Activated naive CD4-positive, alpha-beta T cell treated with anti-CD3 and anti-CD28 coated beads, Interleukin-2, amount 50 U/mL, for 24 hours (primary cell): ENCODE data around the gene PKD1.

Experiments used
- H3K27ac Mint-ChIP-seq: one replicate; pipeline ENCODE4 v1.8.0; 2021; ENCODE audit warnings: mild to moderate bottlenecking, mixed read lengths
- H3K27me3 Mint-ChIP-seq: one replicate; pipeline ENCODE4 v1.8.0; 2021; ENCODE audit warnings: mixed read lengths
- H3K36me3 Mint-ChIP-seq: one replicate; pipeline ENCODE4 v1.8.0; 2021; ENCODE audit warnings: mixed read lengths
- H3K4me1 Mint-ChIP-seq: one replicate; pipeline ENCODE4 v1.8.0; 2021; ENCODE audit warnings: mixed read lengths
- H3K4me3 Mint-ChIP-seq: one replicate; pipeline ENCODE4 v1.8.0; 2021; ENCODE audit warnings: mild to moderate bottlenecking, mixed read lengths
- H3K9me3 Mint-ChIP-seq: one replicate; pipeline ENCODE4 v1.8.0; 2021; ENCODE audit warnings: mixed read lengths

The PKD1 gene

DNA sequence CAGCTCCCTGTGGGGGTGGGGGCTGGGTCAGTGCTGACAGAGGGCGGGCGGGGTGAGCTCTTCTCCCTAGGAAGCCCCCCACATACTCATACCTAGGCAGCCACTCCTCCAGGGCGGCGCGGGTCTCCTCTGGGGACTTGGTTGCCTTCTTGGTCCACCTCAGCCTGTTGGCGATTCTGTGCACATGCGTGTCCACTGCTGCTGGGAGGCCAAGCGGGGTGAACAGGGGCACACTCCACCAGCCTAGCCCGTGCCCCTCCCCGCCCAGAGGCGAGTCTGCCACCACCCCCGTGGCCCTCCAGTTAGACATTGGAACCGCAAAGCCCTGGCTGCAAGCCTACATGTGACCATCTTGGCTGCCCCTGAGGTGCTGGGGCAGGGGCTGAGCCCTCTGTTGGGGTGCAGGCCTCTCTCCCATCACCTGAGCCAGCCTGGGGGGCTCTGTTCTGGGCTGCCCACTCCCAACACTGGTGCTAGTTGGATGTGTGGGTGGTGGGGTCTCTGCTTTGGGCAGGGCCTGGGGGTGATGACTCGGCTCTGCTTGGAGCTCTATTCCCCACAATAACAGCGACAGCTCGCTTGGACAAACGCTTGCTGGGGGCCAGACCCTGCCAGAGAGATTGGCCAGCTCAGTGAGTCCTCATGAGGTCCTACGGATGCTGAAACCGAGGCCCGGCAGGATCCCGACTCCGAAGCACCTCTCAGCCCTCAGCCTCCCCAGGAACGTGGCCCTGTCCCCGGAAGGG is 95.5 kb downstream of the PKD1 start:
- no peaks in the 10 kb centered on the region for H3K4me1 Mint-ChIP-seq
- H3K4me3 Mint-ChIP-seq: no peak overlapping the region
- H3K27ac Mint-ChIP-seq: no peak overlapping the region
- no peaks in the 10 kb centered on the region for H3K36me3 Mint-ChIP-seq
- no peaks in the 10 kb centered on the region for H3K9me3 Mint-ChIP-seq
- no peaks in the 10 kb centered on the region for H3K27me3 Mint-ChIP-seq

- H3K36me3 Mint-ChIP-seq: no peaks in the 10 kb centered on the region
- H3K27me3 Mint-ChIP-seq: no peaks in the 10 kb centered on the region
- H3K27ac Mint-ChIP-seq: no peak overlapping the region
These were observed 96.2 kb downstream of the PKD1 start for GRCh38 chr16:2039274-2040031.

More at GRCh38 chr16:2039274-2040031, 96.2 kb downstream of the PKD1 start:
- no peak overlapping the region for H3K4me3 Mint-ChIP-seq
- H3K4me1 Mint-ChIP-seq: no peaks in the 10 kb centered on the region
- no peaks in the 10 kb centered on the region for H3K9me3 Mint-ChIP-seq
